Stimulated activated CD4-positive, alpha-beta T cell treated with anti-CD3 and anti-CD28 coated beads, Interleukin-12 subunit alpha, Interleukin-12 subunit beta, amount 100 ng/mL, for 48 hours (primary cell): Measurements from ENCODE around the gene IDH3B.
"Not testable (repeated sequence)": the region's sequence is repeated elsewhere in the genome, so short reads cannot be mapped to it uniquely, and the experiment has no call there.

Experiments used
- DNase-seq, 3 donors: peaks; one replicate each; pipeline ENCODE4 v3.0.0-alpha.2; 2020; ENCODE audit warnings: low read depth in 2 of 3, low spot score in 1 of 3

Gene IDH3B

GRCh38 chr20:2663887-2664719 lies at the start of gene IDH3B:
IDH3B (minus strand) TSS chr20:2664216; CDS start chr20:2664188, 28 bp downstream.
- peak; percentile 84 to 87 (median 87) for DNase-seq

- DNase-seq = no peak
Measured at GRCh38 chr20:2713285-2713684, 49.3 kb upstream of the IDH3B start.

GRCh38 chr20:2709205-2709981 lies 45.4 kb upstream of the IDH3B start:
- no peak for DNase-seq

- DNase-seq = no peak
Measured at GRCh38 chr20:2708665-2709064, 44.6 kb upstream of the IDH3B start.

GRCh38 chr20:2708073-2708415 lies 44.0 kb upstream of the IDH3B start:
- DNase-seq = no peak

- DNase-seq = no peak
Measured at GRCh38 chr20:2707353-2708072, 43.5 kb upstream of the IDH3B start.

GRCh38 chr20:2706688-2707352 lies 42.8 kb upstream of the IDH3B start:
- DNase-seq = no peak

- DNase-seq = no peak
Measured at GRCh38 chr20:2705931-2706645, 42.1 kb upstream of the IDH3B start.

GRCh38 chr20:2703716-2704475 lies 39.9 kb upstream of the IDH3B start:
- DNase-seq = no peak

- DNase-seq = no peak
Measured at GRCh38 chr20:2701671-2702081, 37.7 kb upstream of the IDH3B start.

GRCh38 chr20:2700913-2701620 lies 37.1 kb upstream of the IDH3B start:
- no peak for DNase-seq

GRCh38 chr20:2699775-2700413 lies 35.9 kb upstream of the IDH3B start:
- no peak for DNase-seq

GRCh38 chr20:2698912-2699311 lies 34.9 kb upstream of the IDH3B start:
- no peak for DNase-seq

GRCh38 chr20:2698186-2698817 lies 34.3 kb upstream of the IDH3B start:
- DNase-seq = no peak

- DNase-seq = no peak
Measured at GRCh38 chr20:2697768-2698167, 33.8 kb upstream of the IDH3B start.

GRCh38 chr20:2696646-2697045 lies 32.6 kb upstream of the IDH3B start:
- DNase-seq = no peak

- DNase-seq = not testable (repeated sequence)
Measured at GRCh38 chr20:2695984-2696525, 32.0 kb upstream of the IDH3B start.
